NT2/D1 (cell line): ENCODE results near the gene KRT222.

ENCODE experiments used
- DNase-seq: peaks from one replicate; pipeline ENCODE4 v3.0.0-alpha.2; 2011; ENCODE audit warnings: low read depth, low spot score
- H3K27me3 ChIP-seq: 2 replicates; pipeline ENCODE4 v1.6.0; 2011; ENCODE audit warnings: mild to moderate bottlenecking; ENCODE audit not compliant: insufficient read length, insufficient read depth
- H3K36me3 ChIP-seq: 2 replicates; pipeline ENCODE4 v1.6.1; 2011; ENCODE audit warnings: mild to moderate bottlenecking, low read length, mixed read lengths; ENCODE audit not compliant: insufficient read depth, insufficient read length
- H3K4me1 ChIP-seq: 2 replicates; pipeline ENCODE4 v1.5.1; 2011; ENCODE audit not compliant: insufficient read depth, insufficient read length
- H3K4me3 ChIP-seq: 2 replicates; pipeline ENCODE4 v1.5.1; 2011; ENCODE audit warnings: low read depth; ENCODE audit not compliant: insufficient read length
- H3K9ac ChIP-seq: 2 replicates; pipeline ENCODE4 v1.6.0; 2011; ENCODE audit warnings: low read depth; ENCODE audit not compliant: insufficient read length
- H3K9me3 ChIP-seq: 2 replicates; pipeline ENCODE4 v1.5.1; 2011; ENCODE audit warnings: mild to moderate bottlenecking, low read length; ENCODE audit not compliant: insufficient read depth
- SUZ12 ChIP-seq: IDR thresholded peaks from 2 replicates; pipeline ENCODE4 v1.6.1; 2011; ENCODE audit not compliant: insufficient read length, insufficient read depth; ENCODE audit errors: extremely low read depth
- YY1 ChIP-seq: IDR thresholded peaks from 2 replicates; pipeline ENCODE4 v1.6.1; 2011; ENCODE audit not compliant: insufficient read length, insufficient read depth
- ZNF274 ChIP-seq: IDR thresholded peaks from 2 replicates; pipeline ENCODE4 v1.6.1; 2011; ENCODE audit warnings: mild to moderate bottlenecking, low read depth, low read length

Gene KRT222

GRCh38 chr17:40606548-40607353, 58.2 kb downstream of the KRT222 start:
- Histone ChIP-seq H3K27me3 (no peaks in the 10 kb centered on the region), H3K4me3 (no peak overlapping the region), H3K4me1 (no peaks in the 10 kb centered on the region), H3K9me3 (no peaks in the 10 kb centered on the region), H3K36me3 (no peaks in the 10 kb centered on the region), H3K9ac (no peak overlapping the region)
- TF ChIP-seq ZNF274 (no peak), SUZ12 (no peak), YY1 (no peak)
- DNase-seq = no peak

- H3K9ac ChIP-seq = no peak overlapping the region
- no peak for DNase-seq
- no peaks in the 10 kb centered on the region for H3K9me3 ChIP-seq
- H3K4me1 ChIP-seq = no peaks in the 10 kb centered on the region
- H3K4me3 ChIP-seq = no peak overlapping the region
- no peaks in the 10 kb centered on the region for H3K27me3 ChIP-seq
- TF ChIP-seq ZNF274 = no peak
- no peak for TF ChIP-seq YY1
- no peak for TF ChIP-seq SUZ12
- no peaks in the 10 kb centered on the region for H3K36me3 ChIP-seq
Measured at GRCh38 chr17:40605306-40605705, 59.7 kb downstream of the KRT222 start.
